Left lobe of liver (tissue), 2 donors: ENCODE measurements around the gene EFCAB10. TPM values are rescaled to one million over a fixed set of nuclear protein-coding genes. Genes with fewer than 3 reads are reported as not detected.
"Not testable (repeated sequence)": the region's sequence is repeated elsewhere in the genome, so short reads cannot be mapped to it uniquely, and the experiment has no call there.

Experiments
- ATAC-seq: fragments of 200-7000 bp; cut with Tn5 transposase; one replicate; pipeline ENCODE4 v1.9.1; 2020; ENCODE audit warnings: mild to moderate bottlenecking, moderate library complexity
- DNase-seq: peaks from one replicate; pipeline ENCODE4 v3.0.0-alpha.2; 2020; ENCODE audit warnings: low spot score
- total RNA-seq: library from RNA; stranded (reverse); gene quantifications from one replicate; pipeline ENCODE4 v1.2.1, GENCODE V29; 2021
- donor health status: DM: no; HTN: no; CAD: no; lungs with moderate emphysema.
- donor health status: DM: no; HTN: yes; CAD: no.

The EFCAB10 gene
- total RNA-seq, 1 donor from 2014 or later: not detected

GRCh38 chr7:105532709-105533460 lies 48.4 kb downstream of the EFCAB10 start:
- ATAC-seq (no peak), DNase-seq (no peak)

DNA sequence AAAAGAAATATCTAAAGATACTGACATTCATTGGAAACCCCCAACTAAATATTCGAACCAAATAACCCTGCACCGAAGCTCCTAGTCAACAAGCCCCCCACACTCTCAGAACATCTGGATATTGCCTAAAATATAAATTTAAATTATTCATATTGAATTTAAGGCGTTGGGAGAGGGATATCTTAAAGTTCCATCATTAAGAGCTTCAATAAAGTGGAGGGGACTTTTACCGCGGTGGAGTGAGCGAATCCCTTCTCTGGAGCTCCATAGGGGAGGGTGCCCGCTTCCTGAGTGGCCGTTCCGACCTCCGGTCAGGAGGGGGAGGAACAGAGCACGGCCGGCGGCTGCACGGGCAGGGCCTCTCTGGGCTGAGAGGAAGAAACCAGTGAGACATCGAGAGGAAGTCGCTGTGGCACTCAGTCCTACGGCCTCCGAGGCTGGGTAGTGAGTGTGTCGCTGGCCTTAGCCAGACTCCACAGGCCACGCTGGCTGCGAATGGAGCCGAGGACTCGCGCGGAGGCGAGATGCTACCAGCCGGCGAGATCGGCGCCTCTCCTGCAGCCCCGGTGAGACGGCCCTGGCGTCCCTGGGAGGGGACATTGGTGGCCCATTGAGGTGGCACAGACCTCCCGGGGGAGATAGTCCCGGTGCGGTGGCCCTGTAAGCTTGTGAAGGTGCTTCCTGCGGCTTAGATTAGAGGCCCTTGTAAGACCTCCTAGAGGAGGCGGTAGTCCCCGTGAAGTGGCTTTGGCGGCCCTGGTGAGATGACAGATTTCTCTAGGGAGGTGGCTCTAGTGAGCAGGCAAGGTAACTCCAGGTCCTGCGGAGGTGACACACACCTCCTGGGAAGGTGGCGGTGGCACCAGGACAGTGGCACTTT lies 49.3 kb downstream of the EFCAB10 start, which contains the start of gene RINT1:
Gene RINT1 (plus strand): TSS at position 410 of the 880 bp plus-strand sequence. CDS start 115 bp downstream, at position 525.
- peak; percentile 91 for DNase-seq
- peak; percentile 99 for ATAC-seq

DNA sequence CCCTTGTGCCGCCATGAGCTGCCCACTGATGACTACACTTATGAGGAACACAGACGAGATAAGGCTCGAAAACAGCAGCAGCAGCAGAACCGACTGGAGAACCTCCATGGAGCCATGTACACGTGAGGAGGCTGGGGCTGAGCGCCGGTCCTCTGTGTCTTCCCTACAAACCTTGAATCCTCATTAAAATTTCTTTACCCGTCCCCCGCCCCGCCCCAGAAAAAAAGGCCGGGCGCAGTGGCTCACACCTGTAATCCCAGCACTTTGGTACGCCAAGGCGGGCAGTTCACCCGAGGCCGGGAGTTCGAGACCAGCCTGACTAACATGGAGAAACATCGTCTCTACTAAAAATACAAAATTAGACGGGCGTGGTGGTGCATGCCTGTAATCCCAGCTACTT lies 50.7 kb downstream of the EFCAB10 start:
- DNase-seq: no peak
- no peak for ATAC-seq

DNA sequence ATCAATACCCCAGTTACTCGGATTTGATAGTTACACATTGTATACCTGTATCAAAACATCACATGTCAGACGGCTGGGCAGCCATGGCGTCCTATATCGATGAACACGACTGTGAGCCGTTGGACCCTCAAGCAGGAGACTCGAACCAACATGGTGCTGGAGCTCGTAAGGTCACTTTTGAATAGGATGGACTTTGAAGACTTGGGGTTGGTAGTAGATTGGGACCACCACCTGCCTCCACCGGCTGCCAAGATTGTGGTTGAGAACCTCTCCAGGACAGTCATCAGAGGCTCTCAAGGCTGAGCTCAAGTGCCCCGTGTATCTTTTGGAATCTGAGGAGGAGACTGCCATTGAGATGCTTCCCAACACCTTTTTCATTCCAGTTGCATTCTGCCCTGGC lies 51.2 kb downstream of the EFCAB10 start:
- no peak for DNase-seq
- ATAC-seq: no peak

DNA sequence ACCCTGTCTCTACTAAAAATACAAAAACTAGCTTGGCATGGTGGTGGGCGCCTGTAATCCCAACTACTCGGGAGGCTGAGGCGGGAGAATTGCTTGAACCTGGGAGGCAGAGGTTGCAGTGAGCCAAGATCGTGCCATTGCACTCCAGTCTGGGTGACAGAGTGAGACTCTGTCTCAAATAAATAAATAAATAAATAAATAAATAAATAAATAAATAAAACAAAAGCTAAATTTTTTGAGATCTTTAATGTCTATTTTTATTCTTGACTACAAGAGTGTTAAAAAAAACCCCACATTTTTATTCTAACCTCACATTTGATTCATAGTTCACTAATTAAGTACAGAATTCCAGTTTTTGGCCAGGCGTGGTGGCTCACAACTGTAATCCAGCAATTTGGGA lies 53.6 kb downstream of the EFCAB10 start:
- ATAC-seq, DNase-seq: not testable (repeated sequence)

DNA sequence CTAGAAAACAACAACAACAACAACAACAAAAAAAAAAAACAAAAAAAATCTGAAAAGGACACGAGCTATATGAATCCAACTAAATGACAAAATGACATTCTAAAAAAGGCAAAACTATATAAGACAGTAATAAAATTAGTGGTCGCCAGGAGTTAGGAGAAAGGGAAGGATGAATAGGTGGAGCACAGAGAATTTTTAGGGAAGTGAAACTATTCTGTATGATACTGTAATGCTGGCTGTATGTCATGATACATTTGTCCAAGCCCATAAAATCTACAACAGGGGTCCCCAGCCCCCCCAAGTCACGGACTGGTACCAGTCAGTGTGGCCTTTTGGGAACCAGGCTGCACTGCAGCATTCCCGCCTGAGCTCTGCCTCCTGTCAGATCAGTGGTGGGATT lies 56.5 kb downstream of the EFCAB10 start:
- ATAC-seq: no peak
- DNase-seq: no peak

- not testable (repeated sequence) for DNase-seq, ATAC-seq
Measured at GRCh38 chr7:105524423-105524822, 56.9 kb downstream of the EFCAB10 start.

DNA sequence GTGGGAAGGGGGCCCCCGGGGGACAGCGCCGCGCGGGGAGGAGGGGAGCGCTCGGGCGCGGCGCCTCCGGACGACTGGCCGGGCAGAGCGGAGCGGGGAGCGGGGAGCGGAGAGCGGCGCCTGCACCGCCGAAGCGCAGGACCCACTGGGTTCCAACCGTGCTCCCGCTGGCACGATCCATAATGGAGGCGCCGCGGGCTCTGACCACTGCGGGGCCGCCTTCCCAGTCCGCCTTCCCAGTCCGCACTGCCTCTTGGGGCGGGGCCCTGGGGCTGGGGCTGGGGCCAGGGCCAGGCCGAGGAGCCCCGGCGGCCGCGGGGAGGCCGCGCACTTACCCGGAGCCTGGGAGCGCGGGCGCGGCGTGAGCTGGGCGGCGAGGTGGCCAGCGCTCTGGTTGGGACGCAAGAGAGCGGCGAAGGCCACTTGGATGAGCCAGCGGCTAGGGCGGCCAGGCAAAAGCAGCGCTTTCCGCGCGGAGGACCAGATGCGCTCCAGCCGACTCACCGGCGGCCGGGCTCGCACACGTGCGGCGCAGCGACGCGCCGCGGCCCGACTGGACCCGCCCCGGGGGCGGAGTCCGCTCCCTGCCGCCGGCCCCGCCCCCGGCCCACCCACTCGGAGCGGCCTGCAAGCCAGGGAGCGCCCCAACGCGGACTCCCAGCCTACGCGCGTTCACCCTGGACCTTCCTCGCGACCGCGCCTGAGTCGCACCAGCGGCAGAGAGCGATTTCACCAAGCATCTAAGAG lies 59.4 kb downstream of the EFCAB10 start, which contains the start of gene PUS7:
Gene PUS7 (minus strand): TSS at position 555 of the 747 bp plus-strand sequence. CDS start 13,759 bp downstream, outside the sequence.
- DNase-seq (peak; percentile 90), ATAC-seq (peak; percentile 93)

DNA sequence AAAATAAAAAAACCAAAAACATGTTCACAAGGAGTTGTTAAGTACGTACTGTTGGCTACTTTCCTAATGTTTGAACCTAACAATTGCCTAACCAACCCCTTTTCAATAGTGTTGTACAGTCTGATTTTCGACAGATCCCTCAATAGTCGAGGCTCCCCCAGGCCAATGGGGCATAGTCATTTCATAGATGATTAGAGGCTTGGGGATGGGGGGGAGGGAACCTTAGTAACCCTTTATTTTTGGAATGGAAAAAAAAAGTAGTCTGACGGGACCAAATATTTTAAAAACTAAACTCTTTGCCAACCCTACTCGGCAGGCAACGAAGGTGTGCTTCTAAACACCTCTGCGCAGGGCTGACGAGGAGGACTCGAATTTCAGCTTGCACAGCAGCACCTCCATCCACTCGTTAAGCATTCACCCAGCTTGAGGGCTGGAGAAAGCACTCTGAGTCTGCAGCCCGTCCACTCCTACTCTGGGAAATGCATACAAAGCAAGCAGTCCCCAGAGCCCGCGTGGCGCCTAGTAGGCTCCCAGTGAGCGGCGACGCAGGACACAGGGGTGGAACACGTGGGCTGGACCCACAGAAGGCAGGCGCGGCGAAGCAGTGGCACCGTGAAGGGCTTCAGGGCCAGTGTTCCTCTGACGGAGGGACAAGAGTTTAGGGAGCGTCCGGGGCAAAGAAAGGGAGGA lies 60.1 kb downstream of the EFCAB10 start:
- DNase-seq: peak; percentile 70
- peak; percentile 64 for ATAC-seq

- DNase-seq, ATAC-seq: not testable (repeated sequence)
Measured at GRCh38 chr7:105520620-105521019, 60.7 kb downstream of the EFCAB10 start.

DNA sequence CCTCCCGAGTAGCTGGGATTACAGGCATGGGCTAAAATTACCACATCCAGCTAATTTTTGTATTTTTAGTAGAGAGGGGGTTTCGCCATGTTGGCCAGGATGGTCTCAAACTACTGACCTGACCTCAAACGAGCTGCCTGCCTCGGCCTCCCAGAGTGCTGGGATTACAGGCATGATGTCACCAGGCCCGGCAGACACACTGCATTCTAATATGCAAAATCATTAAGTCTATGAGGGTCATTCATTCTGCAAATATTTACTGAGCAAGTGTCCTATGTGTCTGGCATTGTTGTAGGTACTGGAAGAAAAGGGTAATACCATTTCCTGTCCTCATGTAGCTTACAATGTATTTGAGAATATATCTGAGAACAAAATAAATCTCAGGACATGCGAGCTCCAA lies 61.9 kb downstream of the EFCAB10 start:
- no peak for DNase-seq
- ATAC-seq: no peak

DNA sequence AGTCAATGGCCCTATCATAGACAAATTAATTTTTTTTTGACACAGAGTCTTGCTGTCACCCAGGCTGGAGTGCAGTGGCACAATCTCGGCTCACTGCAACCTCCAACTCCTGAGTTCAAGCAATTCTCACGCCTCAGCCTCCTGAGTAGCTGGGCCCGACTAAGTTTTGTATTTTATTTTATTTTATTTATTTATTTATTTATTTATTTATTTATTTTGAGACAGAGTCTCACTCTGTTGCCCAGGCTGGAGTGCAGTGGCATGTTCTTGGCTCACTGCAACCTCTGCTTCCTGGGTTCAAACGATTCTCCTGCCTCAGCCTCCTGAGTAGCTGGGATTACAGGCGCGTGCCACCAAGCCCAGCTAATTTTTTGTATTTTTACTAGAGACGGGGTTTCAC lies 65.7 kb downstream of the EFCAB10 start:
- not testable (repeated sequence) for DNase-seq, ATAC-seq

Other genes starting within 250 kb of the EFCAB10 start
- gene SRPK2, start 192.6 kb downstream of the EFCAB10 start, total RNA-seq: 15.5 TPM
- gene PUS7, start 59.2 kb downstream of the EFCAB10 start, total RNA-seq: 4.9 TPM
- gene RINT1, start 49.3 kb downstream of the EFCAB10 start, total RNA-seq: 10.0 TPM